Measurements from ENCODE around the gene NRIP3. TPM values are rescaled to one million over a fixed set of nuclear protein-coding genes. Genes with fewer than 3 reads are reported as not detected.
"Not testable (repeated sequence)": the region's sequence is repeated elsewhere in the genome, so short reads cannot be mapped to it uniquely, and the experiment has no call there.

The NRIP3 gene
- total RNA-seq, 1 donor from 2014 or later, result 14.5 TPM

GRCh38 chr11:9017773-9018172 is 14.0 kb upstream of the NRIP3 start:
- TF ChIP-seq, protein P1, sequence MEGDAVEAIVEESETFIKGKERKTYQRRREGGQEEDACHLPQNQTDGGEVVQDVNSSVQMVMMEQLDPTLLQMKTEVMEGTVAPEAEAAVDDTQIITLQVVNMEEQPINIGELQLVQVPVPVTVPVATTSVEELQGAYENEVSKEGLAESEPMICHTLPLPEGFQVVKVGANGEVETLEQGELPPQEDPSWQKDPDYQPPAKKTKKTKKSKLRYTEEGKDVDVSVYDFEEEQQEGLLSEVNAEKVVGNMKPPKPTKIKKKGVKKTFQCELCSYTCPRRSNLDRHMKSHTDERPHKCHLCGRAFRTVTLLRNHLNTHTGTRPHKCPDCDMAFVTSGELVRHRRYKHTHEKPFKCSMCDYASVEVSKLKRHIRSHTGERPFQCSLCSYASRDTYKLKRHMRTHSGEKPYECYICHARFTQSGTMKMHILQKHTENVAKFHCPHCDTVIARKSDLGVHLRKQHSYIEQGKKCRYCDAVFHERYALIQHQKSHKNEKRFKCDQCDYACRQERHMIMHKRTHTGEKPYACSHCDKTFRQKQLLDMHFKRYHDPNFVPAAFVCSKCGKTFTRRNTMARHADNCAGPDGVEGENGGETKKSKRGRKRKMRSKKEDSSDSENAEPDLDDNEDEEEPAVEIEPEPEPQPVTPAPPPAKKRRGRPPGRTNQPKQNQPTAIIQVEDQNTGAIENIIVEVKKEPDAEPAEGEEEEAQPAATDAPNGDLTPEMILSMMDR (conservative IDR thresholded peaks at IDR 0.05; ENCODE audit: low read depth, low read length), result no peak
- DNase-seq (ENCODE audit: low read depth), result no peak
- H3K4me3 ChIP-seq (ENCODE audit: low read depth, low read length), result no peak overlapping the region

DNA sequence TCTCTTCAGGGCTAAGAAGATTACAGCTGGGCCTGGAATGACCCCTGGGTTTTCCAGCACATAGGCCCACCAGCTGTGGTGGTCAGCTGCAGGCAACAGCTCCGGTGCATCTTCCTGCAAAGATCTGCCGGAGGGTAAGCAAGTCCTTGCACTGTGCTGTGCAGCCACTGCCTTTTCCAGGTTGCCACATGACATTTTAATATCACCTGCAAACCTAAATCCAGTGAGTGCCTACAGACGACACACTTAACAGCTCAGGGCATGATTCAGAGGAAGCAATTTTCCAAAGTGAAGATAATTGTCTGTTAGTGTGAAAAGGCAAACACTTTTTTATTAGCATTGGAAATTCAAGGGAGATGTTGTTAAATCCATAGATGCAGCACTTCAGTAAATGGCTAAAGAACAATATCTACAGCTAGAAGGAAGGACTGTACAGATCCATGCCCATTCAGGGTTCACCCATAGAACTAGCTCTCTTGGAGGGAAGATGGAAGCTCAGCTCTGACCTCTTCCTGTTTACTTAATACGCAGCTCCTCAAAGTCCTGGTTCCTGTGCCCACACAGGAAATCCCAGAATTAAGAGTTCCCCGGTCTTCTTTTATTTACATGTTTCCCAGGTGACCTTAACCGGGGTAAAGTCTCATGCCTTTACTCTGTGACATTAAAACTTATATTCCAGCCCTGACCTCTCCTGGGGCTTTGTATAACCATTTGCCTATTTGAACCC is 13.3 kb upstream of the NRIP3 start:
- no peak overlapping the region for H3K4me3 ChIP-seq (ENCODE audit: low read depth, low read length)
- TF ChIP-seq, protein P1 (conservative IDR thresholded peaks at IDR 0.05; ENCODE audit: low read depth, low read length), result no peak

GRCh38 chr11:9015677-9016076 is 11.9 kb upstream of the NRIP3 start:
- no peak overlapping the region for H3K4me3 ChIP-seq (ENCODE audit: low read depth, low read length)
- peak; percentile 46 for DNase-seq (ENCODE audit: low read depth)
- TF ChIP-seq, protein P1 (conservative IDR thresholded peaks at IDR 0.05; ENCODE audit: low read depth, low read length), result peak; percentile 87

More for the DNA sequence above, 13.3 kb upstream of the NRIP3 start:
- no peak for DNase-seq (ENCODE audit: low read depth)

GRCh38 chr11:9014826-9015225 is 11.0 kb upstream of the NRIP3 start:
- no peak for DNase-seq (ENCODE audit: low read depth)
- TF ChIP-seq, protein P1 (conservative IDR thresholded peaks at IDR 0.05; ENCODE audit: low read depth, low read length), result no peak
- no peak overlapping the region for H3K4me3 ChIP-seq (ENCODE audit: low read depth, low read length)

GRCh38 chr11:9013373-9013772 is 9.6 kb upstream of the NRIP3 start:
- TF ChIP-seq, protein P1 (conservative IDR thresholded peaks at IDR 0.05; ENCODE audit: low read depth, low read length), result no peak
- no peak overlapping the region for H3K4me3 ChIP-seq (ENCODE audit: low read depth, low read length)
- DNase-seq (ENCODE audit: low read depth), result no peak

DNA sequence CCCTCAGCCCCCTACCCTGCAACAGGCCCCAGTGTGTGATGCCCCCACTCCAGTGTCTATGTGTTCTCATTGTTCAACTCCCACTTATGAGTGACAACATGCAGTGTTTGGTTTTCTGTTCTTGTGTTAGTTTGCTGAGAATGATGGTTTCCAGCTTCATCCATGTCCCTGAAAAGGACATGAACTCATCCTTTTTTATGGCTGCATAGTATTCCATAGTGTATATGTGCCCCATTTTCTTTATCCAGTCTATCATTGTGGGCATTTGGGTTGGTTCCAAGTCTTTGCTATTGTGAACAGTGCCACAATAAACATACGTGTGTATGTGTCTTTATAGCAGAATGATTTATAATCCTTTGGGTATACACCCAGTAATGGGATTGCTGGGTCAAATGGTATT is 5.7 kb upstream of the NRIP3 start:
- DNase-seq (ENCODE audit: low read depth); H3K4me3 ChIP-seq (ENCODE audit: low read depth, low read length): not testable (repeated sequence)

- TF ChIP-seq, protein P1 (conservative IDR thresholded peaks at IDR 0.05; ENCODE audit: low read depth, low read length), result no peak
- no peak for DNase-seq (ENCODE audit: low read depth)
- no peak overlapping the region for H3K4me3 ChIP-seq (ENCODE audit: low read depth, low read length)
Measured at GRCh38 chr11:9008661-9009060, 4.9 kb upstream of the NRIP3 start.
